ENCODE measurements around the gene PCDHA3.
"Not testable (repeated sequence)": the region's sequence is repeated elsewhere in the genome, so short reads cannot be mapped to it uniquely, and the experiment has no call there.

PCDHA3 gene

DNA sequence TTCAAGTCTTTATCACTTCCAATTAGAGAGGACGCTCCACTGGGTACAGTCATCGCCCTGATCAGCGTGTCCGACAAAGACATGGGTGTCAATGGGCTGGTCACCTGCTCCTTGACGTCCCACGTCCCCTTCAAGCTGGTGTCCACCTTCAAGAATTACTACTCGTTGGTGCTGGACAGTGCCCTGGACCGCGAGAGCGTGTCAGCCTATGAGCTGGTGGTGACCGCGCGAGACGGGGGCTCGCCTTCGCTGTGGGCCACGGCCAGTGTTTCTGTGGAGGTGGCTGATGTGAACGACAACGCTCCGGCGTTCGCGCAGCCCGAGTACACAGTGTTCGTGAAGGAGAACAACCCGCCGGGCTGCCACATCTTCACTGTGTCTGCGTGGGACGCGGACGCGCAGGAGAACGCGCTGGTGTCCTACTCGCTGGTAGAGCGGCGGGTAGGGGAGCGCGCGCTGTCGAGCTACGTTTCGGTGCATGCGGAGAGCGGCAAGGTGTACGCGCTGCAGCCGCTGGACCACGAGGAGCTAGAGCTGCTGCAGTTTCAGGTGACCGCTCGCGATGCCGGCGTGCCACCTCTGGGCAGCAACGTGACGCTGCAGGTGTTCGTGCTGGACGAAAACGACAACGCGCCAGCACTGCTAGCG, 7.5 kb downstream of the PCDHA3 start:
- in situ Hi-C loops (cut with HindIII; ENCODE audit: low pct_ligation_motif_present, low pct_unique_long_range_greater_than_20kb, low sequenced_read_pairs); DNase-seq: not testable (repeated sequence)

DNA sequence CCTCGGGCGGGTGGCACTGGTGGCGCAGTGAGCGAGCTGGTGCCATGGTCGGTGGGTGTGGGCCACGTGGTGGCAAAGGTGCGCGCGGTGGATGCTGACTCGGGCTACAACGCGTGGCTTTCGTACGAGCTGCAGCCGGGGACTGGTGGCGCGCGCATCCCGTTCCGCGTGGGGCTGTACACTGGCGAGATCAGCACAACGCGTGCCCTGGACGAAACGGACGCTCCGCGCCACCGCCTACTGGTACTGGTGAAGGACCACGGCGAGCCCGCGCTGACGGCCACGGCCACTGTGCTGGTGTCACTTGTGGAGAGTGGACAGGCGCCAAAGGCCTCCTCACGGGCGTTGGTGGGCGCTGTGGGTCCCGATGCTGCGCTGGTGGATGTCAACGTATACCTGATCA, 8.0 kb downstream of the PCDHA3 start:
- DNase-seq, result no peak
- in situ Hi-C loops (cut with HindIII; ENCODE audit: low pct_ligation_motif_present, low pct_unique_long_range_greater_than_20kb, low sequenced_read_pairs), result no loop called here

DNA sequence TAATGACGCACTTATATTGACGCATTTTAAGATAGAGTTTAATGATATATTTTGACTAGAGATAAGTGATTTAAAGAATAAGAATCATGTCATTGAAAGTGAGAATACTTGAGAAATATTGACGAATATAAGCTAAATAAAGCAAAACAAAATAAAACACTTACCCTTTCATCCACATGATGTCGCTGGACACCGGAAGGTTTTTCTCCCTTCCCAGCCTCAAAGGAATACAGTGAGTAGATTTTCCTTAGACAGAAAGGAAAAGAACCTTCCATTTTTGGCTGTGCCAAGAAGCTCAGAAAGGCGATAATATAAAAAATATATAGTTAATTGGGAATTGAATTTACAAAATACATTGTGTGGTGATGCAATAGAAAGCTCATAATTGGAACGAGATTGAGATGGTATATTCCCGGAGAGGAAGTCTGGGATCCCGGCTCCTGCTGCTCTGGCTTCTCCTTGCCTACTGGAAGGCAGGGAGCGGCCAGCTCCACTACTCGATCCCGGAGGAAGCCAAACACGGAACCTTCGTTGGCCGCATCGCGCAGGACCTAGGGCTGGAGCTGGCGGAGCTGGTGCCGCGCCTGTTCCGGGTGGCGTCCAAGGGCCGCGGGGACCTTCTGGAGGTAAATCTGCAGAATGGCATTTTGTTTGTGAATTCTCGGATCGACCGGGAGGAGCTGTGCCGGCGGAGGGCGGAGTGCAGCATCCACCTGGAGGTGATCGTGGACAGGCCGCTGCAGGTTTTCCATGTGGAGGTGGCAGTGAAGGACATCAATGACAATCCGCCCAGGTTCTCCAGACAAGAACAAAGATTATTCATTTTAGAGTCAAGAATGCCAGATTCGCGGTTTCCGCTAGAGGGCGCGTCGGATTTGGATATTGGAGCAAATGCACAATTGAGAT, 20.8 kb downstream of the PCDHA3 start, which contains the start of gene PCDHA5:
Gene PCDHA5 (plus strand): TSS at position 239 of the 906 bp plus-strand sequence.
- peak; percentile 47 for DNase-seq
- in situ Hi-C loops (cut with HindIII; ENCODE audit: low pct_ligation_motif_present, low pct_unique_long_range_greater_than_20kb, low sequenced_read_pairs), result no loop called here

DNA sequence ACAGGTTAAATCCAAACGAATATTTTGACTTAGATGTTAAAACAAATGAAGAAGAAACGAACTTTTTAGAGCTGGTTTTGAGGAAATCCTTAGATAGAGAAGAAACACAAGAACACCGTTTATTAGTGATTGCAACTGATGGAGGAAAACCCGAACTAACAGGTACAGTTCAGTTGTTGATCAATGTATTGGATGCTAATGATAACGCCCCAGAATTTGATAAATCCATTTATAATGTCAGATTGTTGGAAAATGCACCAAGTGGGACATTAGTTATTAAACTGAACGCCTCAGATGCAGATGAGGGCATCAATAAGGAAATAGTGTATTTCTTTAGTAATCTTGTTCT, 21.4 kb downstream of the PCDHA3 start:
- no peak for DNase-seq
- in situ Hi-C loops (cut with HindIII; ENCODE audit: low pct_ligation_motif_present, low pct_unique_long_range_greater_than_20kb, low sequenced_read_pairs), result no loop called here

DNA sequence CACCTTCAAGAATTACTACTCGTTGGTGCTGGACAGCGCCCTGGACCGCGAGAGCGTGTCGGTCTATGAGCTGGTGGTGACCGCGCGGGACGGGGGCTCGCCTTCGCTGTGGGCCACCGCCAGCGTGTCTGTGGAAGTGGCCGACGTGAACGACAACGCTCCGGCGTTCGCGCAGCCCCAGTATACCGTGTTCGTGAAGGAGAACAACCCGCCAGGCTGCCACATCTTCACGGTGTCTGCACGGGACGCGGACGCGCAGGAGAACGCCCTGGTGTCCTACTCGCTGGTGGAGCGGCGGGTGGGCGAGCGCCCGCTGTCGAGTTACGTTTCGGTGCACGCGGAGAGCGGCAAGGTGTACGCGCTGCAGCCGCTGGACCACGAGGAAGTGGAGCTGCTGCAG, 22.1 kb downstream of the PCDHA3 start:
- in situ Hi-C loops (cut with HindIII; ENCODE audit: low pct_ligation_motif_present, low pct_unique_long_range_greater_than_20kb, low sequenced_read_pairs), result not testable (repeated sequence)

DNA sequence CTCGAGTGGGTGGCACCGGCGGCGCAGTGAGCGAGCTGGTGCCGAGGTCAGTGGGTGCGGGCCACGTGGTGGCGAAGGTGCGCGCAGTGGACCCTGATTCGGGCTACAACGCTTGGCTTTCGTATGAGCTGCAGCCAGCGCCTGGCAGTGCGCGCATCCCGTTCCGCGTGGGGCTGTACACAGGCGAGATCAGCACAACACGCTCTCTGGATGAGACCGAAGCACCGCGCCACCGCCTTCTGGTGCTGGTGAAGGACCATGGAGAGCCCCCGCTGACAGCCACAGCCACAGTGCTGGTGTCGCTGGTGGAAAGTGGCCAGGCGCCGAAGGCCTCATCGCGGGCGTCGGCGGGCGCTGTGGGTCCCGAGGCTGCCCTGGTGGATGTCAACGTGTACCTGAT, 22.6 kb downstream of the PCDHA3 start:
- in situ Hi-C loops (cut with HindIII; ENCODE audit: low pct_ligation_motif_present, low pct_unique_long_range_greater_than_20kb, low sequenced_read_pairs), result no loop called here
- no peak for DNase-seq

More for the DNA sequence above, 22.1 kb downstream of the PCDHA3 start:
- not testable (repeated sequence) for DNase-seq

DNA sequence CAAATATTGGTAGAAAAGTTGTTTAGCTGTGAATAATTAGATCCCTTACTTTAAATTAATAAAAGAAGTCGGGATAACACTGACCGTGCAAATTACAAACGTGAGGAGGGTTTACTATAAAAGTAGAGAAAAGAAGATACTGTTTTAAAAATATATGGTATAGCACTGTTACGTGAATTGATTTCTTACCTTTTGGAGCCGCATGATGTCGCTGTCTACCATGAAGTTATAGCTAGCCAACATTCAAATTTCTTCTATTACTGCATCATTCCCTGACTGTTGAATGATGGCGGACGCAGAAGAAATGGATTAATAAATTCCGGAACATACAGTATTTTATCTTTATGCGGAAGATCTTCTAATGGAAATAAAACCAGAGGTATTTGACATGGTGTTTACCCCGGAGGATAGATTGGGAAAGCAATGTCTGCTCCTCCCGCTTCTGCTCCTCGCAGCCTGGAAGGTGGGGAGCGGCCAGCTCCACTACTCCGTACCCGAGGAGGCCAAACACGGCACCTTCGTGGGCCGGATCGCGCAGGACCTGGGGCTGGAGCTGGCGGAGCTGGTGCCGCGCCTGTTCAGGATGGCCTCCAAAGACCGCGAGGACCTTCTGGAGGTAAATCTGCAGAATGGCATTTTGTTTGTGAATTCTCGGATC, 27.0 kb downstream of the PCDHA3 start, which contains the start of gene PCDHA6:
Gene PCDHA6 (plus strand): TSS at position 257 of the 658 bp plus-strand sequence. CDS start 132 bp downstream, at position 389.
- DNase-seq, result no peak
- in situ Hi-C loops (cut with HindIII; ENCODE audit: low pct_ligation_motif_present, low pct_unique_long_range_greater_than_20kb, low sequenced_read_pairs), result no loop called here

DNA sequence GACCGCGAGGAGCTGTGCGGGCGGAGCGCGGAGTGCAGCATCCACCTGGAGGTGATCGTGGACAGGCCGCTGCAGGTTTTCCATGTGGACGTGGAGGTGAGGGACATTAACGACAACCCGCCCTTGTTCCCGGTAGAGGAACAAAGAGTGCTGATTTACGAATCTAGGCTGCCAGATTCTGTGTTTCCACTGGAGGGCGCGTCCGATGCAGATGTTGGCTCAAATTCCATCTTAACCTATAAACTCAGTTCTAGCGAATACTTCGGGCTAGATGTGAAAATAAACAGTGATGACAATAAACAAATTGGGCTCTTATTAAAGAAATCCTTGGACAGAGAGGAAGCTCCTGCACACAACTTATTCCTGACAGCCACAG, 27.5 kb downstream of the PCDHA3 start:
- in situ Hi-C loops (cut with HindIII; ENCODE audit: low pct_ligation_motif_present, low pct_unique_long_range_greater_than_20kb, low sequenced_read_pairs), result no loop called here
- no peak for DNase-seq

DNA sequence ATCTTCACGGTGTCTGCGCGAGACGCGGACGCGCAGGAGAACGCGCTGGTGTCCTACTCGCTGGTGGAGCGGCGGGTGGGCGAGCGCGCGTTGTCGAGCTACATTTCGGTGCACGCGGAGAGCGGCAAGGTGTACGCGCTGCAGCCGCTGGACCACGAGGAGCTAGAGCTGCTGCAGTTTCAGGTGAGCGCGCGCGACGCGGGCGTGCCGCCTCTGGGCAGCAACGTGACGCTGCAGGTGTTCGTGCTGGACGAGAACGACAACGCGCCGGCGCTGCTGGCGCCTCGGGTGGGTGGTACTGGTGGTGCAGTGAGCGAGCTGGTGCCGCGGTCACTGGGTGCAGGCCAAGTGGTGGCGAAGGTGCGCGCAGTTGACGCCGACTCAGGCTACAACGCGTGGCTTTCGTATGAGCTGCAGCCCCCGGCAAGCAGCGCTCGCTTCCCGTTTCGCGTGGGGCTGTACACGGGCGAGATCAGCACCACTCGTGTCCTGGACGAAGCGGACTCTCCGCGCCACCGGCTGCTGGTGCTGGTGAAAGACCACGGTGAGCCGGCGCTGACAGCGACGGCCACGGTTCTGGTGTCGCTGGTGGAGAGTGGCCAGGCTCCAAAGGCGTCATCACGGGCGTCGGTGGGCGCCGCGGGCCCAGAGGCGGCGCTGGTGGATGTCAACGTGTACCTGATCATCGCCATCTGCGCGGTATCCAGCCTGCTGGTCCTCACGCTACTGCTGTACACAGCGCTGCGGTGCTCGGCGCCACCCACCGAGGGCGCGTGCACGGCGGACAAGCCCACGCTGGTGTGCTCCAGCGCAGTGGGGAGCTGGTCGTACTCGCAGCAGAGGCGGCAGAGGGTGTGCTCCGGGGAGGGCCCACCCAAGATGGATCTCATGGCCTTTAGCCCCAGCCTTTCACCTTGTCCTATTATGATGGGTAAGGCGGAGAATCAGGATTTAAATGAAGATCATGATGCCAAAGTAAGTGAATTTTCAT, 28.9 kb downstream of the PCDHA3 start:
- DNase-seq; in situ Hi-C loops (cut with HindIII; ENCODE audit: low pct_ligation_motif_present, low pct_unique_long_range_greater_than_20kb, low sequenced_read_pairs): not testable (repeated sequence)

DNA sequence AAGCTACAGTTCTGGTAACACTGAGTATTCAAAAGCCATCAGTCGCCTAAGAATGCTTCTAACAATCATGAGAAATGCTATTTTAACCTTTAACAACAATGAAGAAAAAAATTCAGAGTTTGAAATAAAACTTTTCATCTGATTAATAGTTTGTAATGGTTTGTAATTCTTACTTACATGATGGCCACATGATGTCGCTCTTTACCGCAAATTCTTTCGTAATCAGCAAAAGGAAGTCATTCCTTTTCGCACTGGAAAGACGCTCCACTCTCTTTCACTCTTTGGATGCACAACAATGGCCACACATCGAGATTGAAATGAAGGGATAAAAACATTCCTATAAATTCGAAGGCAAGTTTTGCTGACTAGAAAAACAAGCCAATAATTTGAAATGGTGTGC, 33.1 kb downstream of the PCDHA3 start, which contains the start of gene PCDHA7:
Gene PCDHA7 (plus strand): TSS at position 277 of the 400 bp plus-strand sequence. CDS start 115 bp downstream, at position 392.
- in situ Hi-C loops (cut with HindIII; ENCODE audit: low pct_ligation_motif_present, low pct_unique_long_range_greater_than_20kb, low sequenced_read_pairs), result no loop called here
- peak; percentile 8 for DNase-seq

DNA sequence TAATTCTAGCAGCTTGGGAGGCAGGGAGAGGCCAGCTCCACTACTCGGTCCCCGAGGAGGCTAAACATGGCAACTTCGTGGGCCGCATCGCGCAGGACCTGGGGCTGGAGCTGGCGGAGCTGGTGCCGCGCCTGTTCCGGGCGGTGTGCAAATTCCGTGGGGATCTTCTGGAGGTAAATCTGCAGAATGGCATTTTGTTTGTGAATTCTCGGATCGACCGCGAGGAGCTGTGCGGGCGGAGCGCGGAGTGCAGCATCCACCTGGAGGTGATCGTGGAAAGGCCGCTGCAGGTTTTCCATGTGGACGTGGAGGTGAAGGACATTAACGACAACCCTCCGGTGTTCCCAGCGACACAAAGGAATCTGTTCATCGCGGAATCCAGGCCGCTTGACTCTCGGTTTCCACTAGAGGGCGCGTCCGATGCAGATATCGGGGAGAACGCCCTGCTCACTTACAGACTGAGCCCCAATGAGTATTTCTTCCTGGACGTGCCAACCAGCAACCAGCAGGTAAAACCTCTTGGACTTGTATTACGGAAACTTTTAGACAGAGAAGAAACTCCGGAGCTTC, 33.7 kb downstream of the PCDHA3 start:
- DNase-seq; in situ Hi-C loops (cut with HindIII; ENCODE audit: low pct_ligation_motif_present, low pct_unique_long_range_greater_than_20kb, low sequenced_read_pairs): not testable (repeated sequence)

DNA sequence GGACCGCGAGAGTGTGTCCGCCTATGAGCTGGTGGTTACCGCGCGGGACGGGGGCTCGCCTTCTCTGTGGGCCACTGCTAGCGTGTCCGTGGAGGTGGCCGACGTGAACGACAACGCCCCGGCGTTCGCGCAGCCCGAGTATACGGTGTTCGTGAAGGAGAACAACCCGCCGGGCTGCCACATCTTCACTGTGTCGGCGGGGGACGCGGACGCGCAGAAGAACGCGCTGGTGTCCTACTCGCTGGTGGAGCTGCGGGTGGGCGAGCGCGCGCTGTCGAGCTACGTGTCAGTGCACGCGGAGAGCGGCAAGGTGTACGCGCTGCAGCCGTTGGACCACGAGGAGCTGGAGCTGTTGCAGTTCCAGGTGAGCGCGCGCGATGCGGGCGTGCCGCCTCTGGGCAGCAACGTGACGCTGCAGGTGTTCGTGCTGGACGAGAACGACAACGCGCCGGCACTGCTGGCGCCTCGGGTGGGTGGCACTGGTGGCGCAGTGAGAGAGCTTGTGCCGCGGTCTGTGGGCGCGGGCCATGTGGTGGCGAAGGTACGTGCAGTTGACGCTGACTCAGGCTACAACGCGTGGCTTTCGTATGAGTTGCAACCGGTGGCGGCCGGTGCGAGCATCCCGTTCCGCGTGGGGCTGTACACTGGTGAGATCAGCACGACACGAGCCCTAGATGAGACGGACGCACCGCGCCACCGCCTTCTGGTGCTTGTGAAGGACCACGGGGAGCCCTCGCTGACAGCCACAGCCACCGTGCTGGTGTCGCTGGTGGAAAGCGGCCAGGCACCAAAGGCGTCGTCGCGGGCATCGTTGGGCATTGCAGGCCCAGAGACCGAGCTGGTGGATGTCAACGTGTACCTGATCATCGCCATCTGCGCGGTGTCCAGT, 35.0 kb downstream of the PCDHA3 start:
- no peak for DNase-seq
- in situ Hi-C loops (cut with HindIII; ENCODE audit: low pct_ligation_motif_present, low pct_unique_long_range_greater_than_20kb, low sequenced_read_pairs), result no loop called here

DNA sequence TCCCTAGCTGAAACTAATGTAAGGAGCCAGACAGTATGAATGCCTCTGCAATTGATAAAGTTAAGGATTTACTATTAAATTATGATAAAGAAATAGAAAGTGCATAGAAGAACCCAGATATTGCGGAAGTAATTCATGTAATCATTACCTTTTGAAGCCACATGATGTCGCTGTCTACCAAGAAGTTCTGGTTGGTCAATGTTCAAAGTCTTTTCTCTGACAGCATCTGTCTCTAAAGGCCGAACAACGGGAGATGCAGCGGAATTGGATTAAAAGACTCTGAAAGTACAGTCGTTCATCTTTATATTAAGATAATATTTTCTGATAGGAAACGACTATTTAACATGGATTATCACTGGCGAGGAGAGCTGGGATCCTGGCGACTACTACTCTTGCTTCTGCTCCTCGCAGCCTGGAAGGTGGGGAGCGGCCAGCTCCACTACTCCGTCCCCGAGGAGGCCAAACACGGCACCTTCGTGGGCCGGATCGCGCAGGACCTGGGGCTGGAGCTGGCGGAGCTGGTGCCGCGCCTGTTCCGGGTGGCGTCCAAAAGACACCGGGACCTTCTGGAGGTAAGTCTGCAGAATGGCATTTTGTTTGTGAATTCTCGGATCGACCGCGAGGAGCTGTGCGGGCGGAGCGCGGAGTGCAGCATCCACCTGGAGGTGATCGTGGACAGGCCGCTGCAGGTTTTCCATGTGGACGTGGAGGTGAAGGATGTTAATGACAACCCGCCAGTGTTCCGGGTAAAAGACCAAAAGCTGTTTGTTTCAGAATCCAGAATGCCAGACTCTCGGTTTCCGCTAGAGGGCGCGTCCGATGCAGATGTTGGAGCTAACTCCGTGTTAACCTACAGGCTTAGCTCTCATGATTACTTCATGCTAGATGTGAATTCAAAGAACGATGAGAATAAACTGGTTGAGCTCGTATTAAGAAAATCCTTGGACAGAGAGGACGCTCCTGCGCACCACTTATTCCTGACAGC, 40.4 kb downstream of the PCDHA3 start, which contains the start of gene PCDHA8:
Gene PCDHA8 (plus strand): TSS at position 210 of the 985 bp plus-strand sequence. CDS start 135 bp downstream, at position 345.
- in situ Hi-C loops (cut with HindIII; ENCODE audit: low pct_ligation_motif_present, low pct_unique_long_range_greater_than_20kb, low sequenced_read_pairs), result no loop called here
- no peak for DNase-seq

DNA sequence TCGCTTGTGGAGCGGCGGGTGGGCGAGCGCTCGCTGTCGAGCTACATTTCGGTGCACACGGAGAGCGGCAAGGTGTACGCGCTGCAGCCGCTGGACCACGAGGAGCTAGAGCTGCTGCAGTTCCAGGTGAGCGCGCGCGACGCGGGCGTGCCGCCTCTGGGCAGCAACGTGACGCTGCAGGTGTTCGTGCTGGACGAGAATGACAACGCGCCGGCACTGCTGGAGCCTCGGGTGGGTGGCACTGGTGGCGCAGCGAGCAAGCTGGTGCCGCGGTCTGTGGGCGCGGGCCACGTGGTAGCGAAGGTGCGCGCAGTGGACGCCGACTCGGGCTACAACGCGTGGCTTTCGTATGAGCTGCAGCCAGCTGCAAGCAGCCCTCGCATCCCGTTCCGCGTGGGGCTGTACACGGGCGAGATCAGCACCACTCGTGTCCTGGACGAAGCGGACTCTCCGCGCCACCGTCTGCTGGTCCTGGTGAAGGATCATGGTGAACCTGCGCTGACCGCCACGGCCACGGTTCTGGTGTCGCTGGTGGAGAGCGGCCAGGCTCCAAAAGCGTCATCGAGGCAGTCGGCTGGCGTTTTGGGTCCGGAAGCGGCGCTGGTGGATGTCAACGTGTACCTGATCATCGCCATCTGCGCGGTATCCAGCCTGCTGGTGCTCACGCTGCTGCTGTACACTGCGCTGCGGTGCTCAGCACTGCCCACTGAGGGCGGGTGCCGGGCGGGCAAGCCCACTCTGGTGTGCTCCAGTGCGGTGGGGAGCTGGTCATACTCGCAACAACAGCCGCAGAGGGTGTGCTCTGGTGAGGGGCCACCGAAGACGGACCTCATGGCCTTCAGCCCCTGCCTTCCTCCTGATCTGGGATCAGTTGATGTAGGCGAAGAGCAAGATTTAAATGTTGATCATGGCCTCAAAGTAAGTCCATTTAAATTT, 42.2 kb downstream of the PCDHA3 start:
- DNase-seq, result no peak
- in situ Hi-C loops (cut with HindIII; ENCODE audit: low pct_ligation_motif_present, low pct_unique_long_range_greater_than_20kb, low sequenced_read_pairs), result no loop called here

All from ACHN (cell line).